Measurements from ENCODE around the gene CD1C.

DNA sequence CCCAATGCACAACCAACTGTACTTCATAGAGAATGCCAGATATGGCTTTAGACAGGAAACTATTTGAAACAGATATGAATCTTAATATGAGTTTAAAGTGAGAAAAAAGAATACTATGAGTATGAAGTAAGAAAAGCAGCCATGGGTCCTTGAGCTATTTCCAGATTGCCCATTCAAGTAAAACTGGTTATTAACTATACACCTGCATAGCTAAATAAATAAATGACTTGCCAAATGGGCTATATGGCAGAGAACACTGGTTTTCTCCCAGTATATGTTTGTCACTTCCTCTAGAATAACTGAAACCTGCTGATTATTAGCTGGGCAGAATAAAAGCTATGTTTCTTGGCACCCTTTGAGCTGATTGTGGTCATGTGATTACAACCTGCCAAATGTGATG is 17.0 kb upstream of the CD1C start:
- TF ChIP-seq, protein P1, sequence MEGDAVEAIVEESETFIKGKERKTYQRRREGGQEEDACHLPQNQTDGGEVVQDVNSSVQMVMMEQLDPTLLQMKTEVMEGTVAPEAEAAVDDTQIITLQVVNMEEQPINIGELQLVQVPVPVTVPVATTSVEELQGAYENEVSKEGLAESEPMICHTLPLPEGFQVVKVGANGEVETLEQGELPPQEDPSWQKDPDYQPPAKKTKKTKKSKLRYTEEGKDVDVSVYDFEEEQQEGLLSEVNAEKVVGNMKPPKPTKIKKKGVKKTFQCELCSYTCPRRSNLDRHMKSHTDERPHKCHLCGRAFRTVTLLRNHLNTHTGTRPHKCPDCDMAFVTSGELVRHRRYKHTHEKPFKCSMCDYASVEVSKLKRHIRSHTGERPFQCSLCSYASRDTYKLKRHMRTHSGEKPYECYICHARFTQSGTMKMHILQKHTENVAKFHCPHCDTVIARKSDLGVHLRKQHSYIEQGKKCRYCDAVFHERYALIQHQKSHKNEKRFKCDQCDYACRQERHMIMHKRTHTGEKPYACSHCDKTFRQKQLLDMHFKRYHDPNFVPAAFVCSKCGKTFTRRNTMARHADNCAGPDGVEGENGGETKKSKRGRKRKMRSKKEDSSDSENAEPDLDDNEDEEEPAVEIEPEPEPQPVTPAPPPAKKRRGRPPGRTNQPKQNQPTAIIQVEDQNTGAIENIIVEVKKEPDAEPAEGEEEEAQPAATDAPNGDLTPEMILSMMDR (IDR thresholded peaks at IDR 0.05; ENCODE audit: low read length), result no peak
- no peak for TF ChIP-seq EZH2 (IDR thresholded peaks at IDR 0.05; ENCODE audit: borderline replicate concordance, low read length)
